Skin of body (tissue), 2 donors: ENCODE results near the gene TSEN54. TPM values are rescaled to one million over a fixed set of nuclear protein-coding genes. Genes with fewer than 3 reads are reported as not detected.

Experiments used
- DNase-seq: peaks from one replicate; lab custom pipeline; 2025; lab: John Stamatoyannopoulos, UW
- total RNA-seq: library from RNA; depleted of rRNA; stranded (reverse); fragments of >200 nt; gene quantifications from one replicate; pipeline ENCODE4 v1.2.3, GENCODE V29; 2014

Gene TSEN54
- total RNA-seq, 1 donor from 2014 or later, result 13.6 TPM

GRCh38 chr17:75564195-75564594 is 47.9 kb downstream of the TSEN54 start:
- no peak for DNase-seq

GRCh38 chr17:75565066-75565465 is 48.7 kb downstream of the TSEN54 start:
- DNase-seq, result no peak

GRCh38 chr17:75565618-75566017 is 49.3 kb downstream of the TSEN54 start:
- DNase-seq, result no peak

- no peak for DNase-seq
Observed at GRCh38 chr17:75566416-75566815, 50.1 kb downstream of the TSEN54 start.

- DNase-seq, result no peak
Observed at GRCh38 chr17:75566834-75567233, 50.5 kb downstream of the TSEN54 start.

- no peak for DNase-seq
Observed at GRCh38 chr17:75568412-75569255, 52.3 kb downstream of the TSEN54 start.

GRCh38 chr17:75570034-75570676 is 53.8 kb downstream of the TSEN54 start:
- DNase-seq, result no peak

- DNase-seq, result no peak
Observed at GRCh38 chr17:75570772-75571171, 54.4 kb downstream of the TSEN54 start.

- DNase-seq, result peak; percentile 27
Observed at GRCh38 chr17:75571197-75571884, 55.0 kb downstream of the TSEN54 start.

- DNase-seq, result no peak
Observed at GRCh38 chr17:75571885-75572215, 55.5 kb downstream of the TSEN54 start.

GRCh38 chr17:75572713-75573539 is 56.6 kb downstream of the TSEN54 start:
- no peak for DNase-seq

GRCh38 chr17:75573540-75573957 is 57.2 kb downstream of the TSEN54 start:
- no peak for DNase-seq

GRCh38 chr17:75573994-75574393 is 57.7 kb downstream of the TSEN54 start:
- DNase-seq, result no peak

Other genes starting within 250 kb of the TSEN54 start
- gene MIF4GD, start 245.3 kb upstream of the TSEN54 start, total RNA-seq, result 7.4 TPM
- 4.0 TPM for gene SLC25A19, start 227.1 kb upstream of the TSEN54 start, total RNA-seq
- gene GRB2, start 110.8 kb upstream of the TSEN54 start, total RNA-seq, result 41.7 TPM
- 21.6 TPM for gene TMEM94, start 59.9 kb upstream of the TSEN54 start, total RNA-seq
- 7.1 TPM for gene CASKIN2, start 991 bp upstream of the TSEN54 start, total RNA-seq
- gene LLGL2, start 9.2 kb downstream of the TSEN54 start, total RNA-seq, result 17.8 TPM
- gene MYO15B, start 71.3 kb downstream of the TSEN54 start, total RNA-seq, result 117 TPM
- 7.2 TPM for gene SMIM5, start 116.9 kb downstream of the TSEN54 start, total RNA-seq
- gene RECQL5, start 150.6 kb downstream of the TSEN54 start, total RNA-seq, result 22.3 TPM
- gene SAP30BP, start 150.8 kb downstream of the TSEN54 start, total RNA-seq, result 41.4 TPM
- gene ITGB4, start 204.9 kb downstream of the TSEN54 start, total RNA-seq, result 31.4 TPM
- 19.1 TPM for gene GALK1, start 248.7 kb downstream of the TSEN54 start, total RNA-seq